DND-41 (cell line): ENCODE results near the gene C22orf15.

Source experiments
- ATAC-seq: fragments of 200-7000 bp; cut with Tn5 transposase; 3 replicates; pipeline ENCODE4 v1.9.1; 2021; ENCODE audit warnings: low read depth; ENCODE audit not compliant: insufficient read depth
- DNase-seq: peaks from one replicate; pipeline ENCODE4 v3.0.0-alpha.2; 2020
- H2AFZ ChIP-seq: 2 replicates; pipeline ENCODE4 v1.6.0; 2012; ENCODE audit warnings: low read depth, low read length
- H3K27ac ChIP-seq: 2 replicates; pipeline ENCODE4 v1.5.1; 2012; ENCODE audit warnings: low read length, inconsistent platforms
- H3K27me3 ChIP-seq: fragments of 200-600 bp; sonication (generic); 2 replicates; pipeline ENCODE4 v1.6.0; 2012; ENCODE audit warnings: low read length, mild to moderate bottlenecking, inconsistent platforms; ENCODE audit not compliant: insufficient read depth, poor library complexity
- H3K36me3 ChIP-seq: 2 replicates; pipeline ENCODE4 v1.5.1; 2012; ENCODE audit warnings: low read length, inconsistent platforms; ENCODE audit not compliant: insufficient read depth
- H3K4me1 ChIP-seq: 2 replicates; pipeline ENCODE4 v1.5.1; 2012; ENCODE audit warnings: mild to moderate bottlenecking, low read length; ENCODE audit not compliant: insufficient read depth
- H3K4me2 ChIP-seq: 2 replicates; pipeline ENCODE4 v1.6.0; 2012; ENCODE audit warnings: mild to moderate bottlenecking, moderate library complexity, low read length, inconsistent platforms; ENCODE audit not compliant: insufficient read depth
- H3K4me3 ChIP-seq, 2 experiments: fragments of 200-600 bp in 1 of 2; shearing (Covaris generic) in 1 of 2; 2 replicates each; pipeline ENCODE4 v1.5.1; 2012 to 2016; ENCODE audit warnings: inconsistent platforms in 2 of 2, low read length in 2 of 2, mild to moderate bottlenecking in 2 of 2, low read depth in 1 of 2, moderate library complexity in 1 of 2
- H3K79me2 ChIP-seq: 2 replicates; pipeline ENCODE4 v1.6.0; 2012; ENCODE audit warnings: low read length, inconsistent platforms; ENCODE audit not compliant: insufficient read depth
- H3K9ac ChIP-seq: 2 replicates; pipeline ENCODE4 v1.6.0; 2012; ENCODE audit warnings: low read depth, mild to moderate bottlenecking, inconsistent platforms, low read length, moderate library complexity
- H3K9me3 ChIP-seq: 2 replicates; pipeline ENCODE4 v1.5.1; 2012; ENCODE audit warnings: low read length, moderate library complexity, mild to moderate bottlenecking, inconsistent platforms; ENCODE audit not compliant: insufficient read depth, severe bottlenecking
- H4K20me1 ChIP-seq: 2 replicates; pipeline ENCODE4 v1.6.0; 2012; ENCODE audit warnings: low read length; ENCODE audit not compliant: insufficient read depth
- EZH2 ChIP-seq: IDR thresholded peaks from 3 replicates; pipeline ENCODE4 v1.6.1; 2012; ENCODE audit warnings: borderline replicate concordance, low read depth, mild to moderate bottlenecking, moderate library complexity, low read length, inconsistent platforms; ENCODE audit not compliant: severe bottlenecking
- TF ChIP-seq, protein P1 (sequence below): IDR thresholded peaks from 2 replicates; pipeline ENCODE4 v1.5.1; 2012; ENCODE audit warnings: borderline replicate concordance, low read length, moderate library complexity, mild to moderate bottlenecking; ENCODE audit not compliant: poor library complexity, severe bottlenecking; ENCODE audit errors: extremely low read depth

The C22orf15 gene

DNA sequence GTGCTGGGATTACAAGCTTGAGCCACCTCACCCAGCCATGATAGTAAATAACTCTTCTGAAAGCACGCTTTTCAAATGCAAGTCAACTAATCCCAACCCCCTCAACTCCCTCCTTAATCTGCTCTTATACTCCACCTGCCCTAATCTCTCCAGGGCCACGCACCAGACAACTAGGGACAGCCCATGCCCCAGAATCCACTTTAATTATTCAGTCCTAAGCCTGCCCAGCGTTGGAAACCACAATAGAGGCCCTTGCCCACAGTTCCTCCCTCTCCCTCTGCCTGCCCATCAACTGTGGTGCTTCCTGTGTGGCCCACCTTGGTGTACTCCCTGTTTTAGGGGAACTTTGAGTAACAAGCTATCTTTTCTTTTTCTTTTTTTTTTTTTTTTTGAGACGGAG, 5.9 kb upstream of the C22orf15 start:
- H4K20me1 ChIP-seq, result no peaks in the 10 kb centered on the region
- TF ChIP-seq EZH2, result no peak
- TF ChIP-seq, protein P1, sequence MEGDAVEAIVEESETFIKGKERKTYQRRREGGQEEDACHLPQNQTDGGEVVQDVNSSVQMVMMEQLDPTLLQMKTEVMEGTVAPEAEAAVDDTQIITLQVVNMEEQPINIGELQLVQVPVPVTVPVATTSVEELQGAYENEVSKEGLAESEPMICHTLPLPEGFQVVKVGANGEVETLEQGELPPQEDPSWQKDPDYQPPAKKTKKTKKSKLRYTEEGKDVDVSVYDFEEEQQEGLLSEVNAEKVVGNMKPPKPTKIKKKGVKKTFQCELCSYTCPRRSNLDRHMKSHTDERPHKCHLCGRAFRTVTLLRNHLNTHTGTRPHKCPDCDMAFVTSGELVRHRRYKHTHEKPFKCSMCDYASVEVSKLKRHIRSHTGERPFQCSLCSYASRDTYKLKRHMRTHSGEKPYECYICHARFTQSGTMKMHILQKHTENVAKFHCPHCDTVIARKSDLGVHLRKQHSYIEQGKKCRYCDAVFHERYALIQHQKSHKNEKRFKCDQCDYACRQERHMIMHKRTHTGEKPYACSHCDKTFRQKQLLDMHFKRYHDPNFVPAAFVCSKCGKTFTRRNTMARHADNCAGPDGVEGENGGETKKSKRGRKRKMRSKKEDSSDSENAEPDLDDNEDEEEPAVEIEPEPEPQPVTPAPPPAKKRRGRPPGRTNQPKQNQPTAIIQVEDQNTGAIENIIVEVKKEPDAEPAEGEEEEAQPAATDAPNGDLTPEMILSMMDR, result no peak
- DNase-seq (peak; percentile 30), ATAC-seq (peak; percentile 56)
- H3K4me3 ChIP-seq, result no peak overlapping the region
- H3K36me3 ChIP-seq, result no peaks in the 10 kb centered on the region
- H3K27ac ChIP-seq, result no peak overlapping the region
- H3K27me3 ChIP-seq, result no peaks in the 10 kb centered on the region
- H3K4me1 ChIP-seq, result no peaks in the 10 kb centered on the region
- no peak overlapping the region for H3K9ac ChIP-seq
- H2AFZ ChIP-seq, result no peak overlapping the region
- no peaks in the 10 kb centered on the region for H3K9me3 ChIP-seq
- no peaks in the 10 kb centered on the region for H3K79me2 ChIP-seq
- no peak overlapping the region for H3K4me2 ChIP-seq

DNA sequence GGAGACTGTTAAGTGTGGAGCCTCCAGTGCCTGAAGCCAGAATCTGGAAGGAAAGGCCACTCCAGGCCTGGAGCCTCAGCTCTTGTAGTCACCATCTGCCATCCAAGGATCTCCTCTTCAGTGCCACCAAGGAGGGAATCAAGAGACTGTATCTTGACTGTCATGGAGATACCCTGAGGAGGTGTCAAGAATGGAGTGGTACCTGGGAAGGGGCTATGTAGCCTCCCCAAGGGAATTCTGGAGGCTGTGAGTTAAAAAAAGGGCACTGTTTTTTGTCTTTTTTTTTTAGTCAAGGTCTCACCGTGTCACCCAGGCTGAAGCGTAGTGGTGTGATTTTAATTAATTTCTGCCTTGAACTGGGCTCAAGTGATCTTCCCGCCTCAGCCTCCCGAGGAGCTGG, 3.2 kb upstream of the C22orf15 start:
- Histone ChIP-seq H3K4me2 (no peak overlapping the region), H4K20me1 (no peaks in the 10 kb centered on the region), H2AFZ (no peak overlapping the region), H3K9me3 (no peaks in the 10 kb centered on the region), H3K79me2 (no peaks in the 10 kb centered on the region), H3K4me1 (peaks cover 12% of the 10 kb centered on the region), H3K4me3 (no peak overlapping the region), H3K9ac (no peak overlapping the region), H3K27me3 (no peaks in the 10 kb centered on the region), H3K27ac (no peak overlapping the region), H3K36me3 (no peaks in the 10 kb centered on the region)
- DNase-seq (no peak), ATAC-seq (no peak)
- TF ChIP-seq EZH2, result no peak
- TF ChIP-seq, protein P1, result no peak

DNA sequence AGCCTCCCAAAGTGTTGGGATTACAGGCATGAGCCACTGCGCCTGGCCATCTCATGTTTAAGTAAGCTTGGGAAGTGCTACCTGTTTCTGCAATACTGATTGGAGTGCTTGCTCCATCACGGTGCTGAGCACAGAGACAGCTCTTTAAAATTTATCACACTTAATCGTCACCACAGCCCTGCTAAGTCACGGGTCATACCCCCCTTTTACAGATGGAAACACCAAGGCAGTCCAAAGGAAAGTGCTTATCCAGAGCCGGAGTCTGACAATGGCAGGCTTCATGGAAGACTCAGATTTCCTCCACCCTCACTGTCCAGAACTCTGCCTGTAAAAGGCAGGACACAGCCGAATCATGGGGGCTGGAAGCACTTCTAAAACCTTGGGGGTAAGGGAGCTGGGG, 2.7 kb upstream of the C22orf15 start:
- ATAC-seq (no peak), DNase-seq (no peak)
- no peak overlapping the region for H3K4me3 ChIP-seq
- no peaks in the 10 kb centered on the region for H3K27me3 ChIP-seq
- no peak overlapping the region for H2AFZ ChIP-seq
- H3K79me2 ChIP-seq, result no peaks in the 10 kb centered on the region
- no peaks in the 10 kb centered on the region for H4K20me1 ChIP-seq
- no peak overlapping the region for H3K27ac ChIP-seq
- no peak overlapping the region for H3K4me2 ChIP-seq
- H3K4me1 ChIP-seq, result peaks cover 12% of the 10 kb centered on the region
- H3K36me3 ChIP-seq, result no peaks in the 10 kb centered on the region; the same call in 1 of the 2 replicates
- TF ChIP-seq, protein P1, result no peak
- H3K9ac ChIP-seq, result no peak overlapping the region
- H3K9me3 ChIP-seq, result no peaks in the 10 kb centered on the region

- Histone ChIP-seq H3K27ac (no peak overlapping the region), H3K36me3 (no peaks in the 10 kb centered on the region; the same call in 1 of the 2 replicates), H3K27me3 (no peaks in the 10 kb centered on the region), H4K20me1 (no peaks in the 10 kb centered on the region), H3K4me1 (peaks cover 32% of the 10 kb centered on the region), H3K9me3 (no peaks in the 10 kb centered on the region), H2AFZ (no peak overlapping the region), H3K4me3 (no peak overlapping the region), H3K79me2 (no peaks in the 10 kb centered on the region), H3K4me2 (no peak overlapping the region), H3K9ac (no peak overlapping the region)
- no peak for TF ChIP-seq EZH2
- TF ChIP-seq, protein P1, result no peak
- DNase-seq, result peak; percentile 50
- ATAC-seq, result 0 out of 3 replicates have a peak, but pooled peaks have one; percentile 23
Observed at GRCh38 chr22:23763579-23763945, 772 bp downstream of the C22orf15 start.
